GM23338 (cell line): Measurements from ENCODE around the gene PPP6R1. TPM values are rescaled to one million over a fixed set of nuclear protein-coding genes. Genes with fewer than 3 reads are reported as not detected.

ENCODE experiments used
- ATAC-seq: fragments of 200-7000 bp; cut with Tn5 transposase; 3 replicates; pipeline ENCODE4 v1.9.1; 2020
- DNase-seq: peaks from one replicate; pipeline ENCODE4 v3.0.0-alpha.2; 2015; ENCODE audit warnings: low spot score
- H2AFZ ChIP-seq: fragments of 200-600 bp; sonication (generic); 2 replicates; pipeline ENCODE4 v1.8.0; 2016; ENCODE audit warnings: antibody characterized with exemption, mild to moderate bottlenecking, moderate library complexity
- H3F3A ChIP-seq: fragments of 200-600 bp; sonication (generic); replicated peaks from 2 replicates; pipeline ENCODE4 v1.8.0; 2017; ENCODE audit warnings: antibody characterized with exemption, mixed run types, low read depth
- H3K27ac ChIP-seq: fragments of 200-600 bp; sonication (generic); 2 replicates; pipeline ENCODE4 v1.6.1; 2016; ENCODE audit warnings: low read depth
- H3K27me3 ChIP-seq: fragments of 200-600 bp; sonication (generic); 2 replicates; pipeline ENCODE4 v1.8.0; 2016; ENCODE audit warnings: mild to moderate bottlenecking, mixed run types, moderate library complexity; ENCODE audit not compliant: insufficient read depth
- H3K36me3 ChIP-seq: fragments of 200-600 bp; sonication (generic); 2 replicates; pipeline ENCODE4 v1.8.0; 2016; ENCODE audit warnings: mild to moderate bottlenecking; ENCODE audit not compliant: insufficient read depth
- H3K4me1 ChIP-seq: fragments of 200-600 bp; sonication (generic); 2 replicates; pipeline ENCODE4 v1.8.0; 2016; ENCODE audit warnings: mild to moderate bottlenecking, moderate library complexity; ENCODE audit not compliant: insufficient read depth
- H3K4me2 ChIP-seq: fragments of 200-600 bp; sonication (generic); 2 replicates; pipeline ENCODE4 v1.7.1; 2017; ENCODE audit warnings: mixed run types
- H3K4me3 ChIP-seq: fragments of 200-600 bp; sonication (generic); 2 replicates; pipeline ENCODE4 v1.6.1; 2016; ENCODE audit warnings: mixed run types
- H3K79me2 ChIP-seq: fragments of 200-600 bp; sonication (generic); replicated peaks from 2 replicates; pipeline ENCODE4 v1.8.0; 2017; ENCODE audit warnings: mild to moderate bottlenecking; ENCODE audit not compliant: insufficient read depth
- H3K9me2 ChIP-seq: fragments of 200-600 bp; sonication (generic); 2 replicates; pipeline ENCODE4 v1.8.0; 2017; ENCODE audit not compliant: insufficient read depth
- H4K20me1 ChIP-seq: fragments of 200-600 bp; sonication (generic); replicated peaks from 2 replicates; pipeline ENCODE4 v1.8.0; 2017; ENCODE audit warnings: mild to moderate bottlenecking; ENCODE audit not compliant: insufficient read depth
- H3K27ac Mint-ChIP-seq: 2 replicates; pipeline ENCODE4 v1.8.0; 2020; ENCODE audit warnings: inconsistent platforms, mild to moderate bottlenecking, moderate library complexity, mixed read lengths
- H3K27me3 Mint-ChIP-seq: 3 replicates; pipeline ENCODE4 v1.8.0; 2022; ENCODE audit warnings: low read depth, mild to moderate bottlenecking, moderate library complexity, mixed read lengths, inconsistent platforms; ENCODE audit not compliant: insufficient read depth, poor library complexity
- H3K36me3 Mint-ChIP-seq: 3 replicates; pipeline ENCODE4 v1.8.0; 2021; ENCODE audit warnings: low read depth, mild to moderate bottlenecking, inconsistent platforms, moderate library complexity, mixed read lengths
- H3K4me1 Mint-ChIP-seq: 3 replicates; pipeline ENCODE4 v1.8.0; 2020; ENCODE audit warnings: mild to moderate bottlenecking, inconsistent platforms, mixed read lengths
- H3K4me3 Mint-ChIP-seq: 3 replicates; pipeline ENCODE4 v1.8.0; 2021; ENCODE audit warnings: moderate library complexity, mild to moderate bottlenecking, inconsistent platforms, mixed read lengths
- H3K9me3 Mint-ChIP-seq: 3 replicates; pipeline ENCODE4 v1.8.0; 2020; ENCODE audit warnings: moderate library complexity, mild to moderate bottlenecking, inconsistent platforms, mixed read lengths
- EZH2 ChIP-seq: fragments of 200-600 bp; sonication (generic); IDR thresholded peaks from one replicate; pipeline ENCODE4 v1.8.0; 2017; ENCODE audit warnings: antibody characterized with exemption, mild to moderate bottlenecking, low read depth; ENCODE audit not compliant: unreplicated experiment
- EZH2phosphoT487 ChIP-seq: fragments of 200-600 bp; sonication (generic); IDR thresholded peaks from one replicate; pipeline ENCODE4 v1.8.1; 2018; ENCODE audit warnings: antibody characterized with exemption; ENCODE audit not compliant: unreplicated experiment
- JUNB ChIP-seq: IDR thresholded peaks from one replicate; pipeline ENCODE4 v1.6.1; 2016; ENCODE audit warnings: antibody characterized with exemption; ENCODE audit not compliant: unreplicated experiment
- POLR2AphosphoS5 ChIP-seq: IDR thresholded peaks from 2 replicates; pipeline ENCODE4 v1.6.1; 2016; ENCODE audit warnings: antibody characterized with exemption, low read depth
- STAT1 ChIP-seq: IDR thresholded peaks from one replicate; pipeline ENCODE4 v1.6.1; 2016; ENCODE audit warnings: antibody characterized with exemption; ENCODE audit not compliant: unreplicated experiment
- ZNF114 ChIP-seq: fragments of 250-450 bp; sonication (Bioruptor Pico); IDR thresholded peaks from 2 replicates; pipeline ENCODE4 v1.5.0; 2020; ENCODE audit warnings: mild to moderate bottlenecking, moderate library complexity
- ZNF331 ChIP-seq: fragments of 250-450 bp; sonication (Bioruptor Pico); IDR thresholded peaks from 2 replicates; pipeline ENCODE4 v1.5.0; 2020; ENCODE audit warnings: low read depth, mild to moderate bottlenecking, moderate library complexity
- polyA plus RNA-seq: library from polyadenylated mRNA; unstranded; fragments of >200 nt; fragmentation: Nextera tagmentation; extraction: Ambion mirVana; gene quantifications from 2 replicates; pipeline ENCODE4 v1.2.1, GENCODE V29; 2016
- total RNA-seq: library from RNA; depleted of rRNA; stranded (reverse); fragments of >200 nt; shearing (Covaris generic); gene quantifications from 2 replicates; pipeline ENCODE4 v1.2.3, GENCODE V29; 2014
- TF ChIP-seq, protein P1 (sequence below), 2 experiments: fragments of 200-600 bp in 1 of 2; sonication (generic) in 1 of 2; conservative IDR thresholded peaks; 2 replicates each; pipeline versions ENCODE4 v1.5.1 to v1.6.1; 2016 to 2017; ENCODE audit warnings: antibody characterized with exemption in 2 of 2, low read depth in 2 of 2, mild to moderate bottlenecking in 2 of 2, moderate library complexity in 1 of 2

Gene PPP6R1
- total and polyA plus RNA-seq, 2 experiments from 2014 or later: 22.2 to 70.8 TPM

DNA sequence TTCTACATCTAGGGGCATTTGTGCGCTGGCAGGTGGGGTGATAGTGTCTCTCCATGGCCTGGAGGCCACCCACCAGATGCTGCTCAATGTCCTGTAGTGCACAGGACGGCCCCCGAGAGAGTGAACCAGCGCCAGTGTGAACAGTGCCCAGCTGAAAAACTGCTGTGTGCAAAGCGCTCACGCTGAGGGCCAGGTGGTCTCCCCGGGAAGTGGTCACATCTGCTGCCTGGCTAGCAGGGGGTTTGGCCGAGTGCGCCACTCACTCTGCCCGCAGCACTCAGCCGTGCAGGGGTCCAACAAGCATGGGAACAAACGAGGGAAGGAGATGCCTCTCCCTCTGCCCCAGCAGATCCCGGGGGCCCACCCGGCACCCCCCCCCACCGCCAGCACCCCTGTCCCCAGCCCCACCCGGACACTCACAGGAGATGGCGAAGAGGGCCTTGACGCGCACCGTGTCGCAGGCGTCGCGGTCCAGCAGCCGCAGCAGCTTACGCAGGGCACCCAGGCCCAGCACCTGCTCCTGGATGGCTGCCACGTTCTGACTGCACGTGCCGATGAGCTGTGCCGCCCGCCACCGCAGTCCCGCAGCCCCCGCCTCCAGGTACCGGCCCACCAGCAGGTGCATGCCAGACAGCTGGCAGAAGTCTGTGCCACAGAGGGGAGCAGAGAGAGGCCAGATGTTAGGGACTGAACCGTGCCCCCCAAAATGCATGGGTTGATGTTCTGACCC, 15.3 kb upstream of the PPP6R1 start:
- Histone ChIP-seq H3K9me2 (no peaks in the 10 kb centered on the region), H3K4me1 (peaks cover 3% of the 10 kb centered on the region), H3F3A (peaks cover 8% of the 10 kb centered on the region; the same call in 1 of the 2 replicates), H2AFZ (no peak overlapping the region), H3K79me2 (peaks cover 9% of the 10 kb centered on the region; the same call in 1 of the 2 replicates), H4K20me1 (peaks cover 8% of the 10 kb centered on the region), H3K4me2 (no peak overlapping the region), H3K27ac (no peak overlapping the region), H3K4me3 (no peak overlapping the region), H3K36me3 (no peaks in the 10 kb centered on the region; the same call in 1 of the 2 replicates), H3K27me3 (no peaks in the 10 kb centered on the region)
- TF ChIP-seq EZH2 (no peak), POLR2AphosphoS5 (no peak), STAT1 (no peak), ZNF331 (CRISPR knock-in tag) (no peak), ZNF114 (no peak), JUNB (no peak), EZH2phosphoT487 (no peak)
- TF ChIP-seq, protein P1, sequence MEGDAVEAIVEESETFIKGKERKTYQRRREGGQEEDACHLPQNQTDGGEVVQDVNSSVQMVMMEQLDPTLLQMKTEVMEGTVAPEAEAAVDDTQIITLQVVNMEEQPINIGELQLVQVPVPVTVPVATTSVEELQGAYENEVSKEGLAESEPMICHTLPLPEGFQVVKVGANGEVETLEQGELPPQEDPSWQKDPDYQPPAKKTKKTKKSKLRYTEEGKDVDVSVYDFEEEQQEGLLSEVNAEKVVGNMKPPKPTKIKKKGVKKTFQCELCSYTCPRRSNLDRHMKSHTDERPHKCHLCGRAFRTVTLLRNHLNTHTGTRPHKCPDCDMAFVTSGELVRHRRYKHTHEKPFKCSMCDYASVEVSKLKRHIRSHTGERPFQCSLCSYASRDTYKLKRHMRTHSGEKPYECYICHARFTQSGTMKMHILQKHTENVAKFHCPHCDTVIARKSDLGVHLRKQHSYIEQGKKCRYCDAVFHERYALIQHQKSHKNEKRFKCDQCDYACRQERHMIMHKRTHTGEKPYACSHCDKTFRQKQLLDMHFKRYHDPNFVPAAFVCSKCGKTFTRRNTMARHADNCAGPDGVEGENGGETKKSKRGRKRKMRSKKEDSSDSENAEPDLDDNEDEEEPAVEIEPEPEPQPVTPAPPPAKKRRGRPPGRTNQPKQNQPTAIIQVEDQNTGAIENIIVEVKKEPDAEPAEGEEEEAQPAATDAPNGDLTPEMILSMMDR (conservative IDR thresholded peaks at IDR 0.05; ENCODE audit: low read depth in 2 of 2): no peak
- no peak overlapping the region for H3K4me3 Mint-ChIP-seq
- H3K36me3 Mint-ChIP-seq: peaks cover 13% of the 10 kb centered on the region; the same call in 2 of the 3 replicates
- no peaks in the 10 kb centered on the region for H3K9me3 Mint-ChIP-seq
- DNase-seq (no peak), ATAC-seq (no peak)
- peaks cover 2% of the 10 kb centered on the region; the same call in 2 of the 3 replicates for H3K4me1 Mint-ChIP-seq
- no peak overlapping the region for H3K27ac Mint-ChIP-seq
- H3K27me3 Mint-ChIP-seq: peaks cover 11% of the 10 kb centered on the region

DNA sequence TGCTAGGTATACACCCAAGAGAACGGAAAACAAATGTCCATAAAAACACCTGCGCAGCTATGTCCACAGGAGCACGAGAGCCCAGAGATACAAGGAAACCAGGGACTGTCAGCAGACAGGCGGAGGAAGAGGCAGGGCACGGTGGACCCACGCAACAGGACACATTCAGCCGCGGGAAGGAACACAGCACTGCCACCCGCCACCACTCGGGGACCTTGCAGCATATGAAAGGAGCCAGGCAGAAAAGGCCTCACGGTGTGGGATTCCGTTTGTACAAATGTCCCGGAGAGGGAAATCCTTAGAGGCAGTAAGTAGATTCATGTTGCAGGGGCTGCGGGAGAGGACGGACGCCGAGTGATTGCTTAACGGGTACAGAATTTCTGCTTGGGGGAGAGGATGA, 13.3 kb upstream of the PPP6R1 start:
- peaks cover 7% of the 10 kb centered on the region for H3K27me3 Mint-ChIP-seq

More for the DNA sequence above, 13.3 kb upstream of the PPP6R1 start:
- H3K27ac ChIP-seq: no peak overlapping the region
- Mint-ChIP-seq H3K36me3 (peaks cover 13% of the 10 kb centered on the region), H3K9me3 (peaks cover 3% of the 10 kb centered on the region; the same call in 2 of the 3 replicates), H3K4me3 (no peak overlapping the region), H3K4me1 (no peaks in the 10 kb centered on the region), H3K27ac (no peak overlapping the region)
- DNase-seq (peak; percentile 54), ATAC-seq (peak; percentile 70)
- no peaks in the 10 kb centered on the region for H3K27me3 ChIP-seq
- peaks cover 5% of the 10 kb centered on the region; the same call in 1 of the 2 replicates for H3F3A ChIP-seq
- no peaks in the 10 kb centered on the region for H3K9me2 ChIP-seq
- no peak for TF ChIP-seq POLR2AphosphoS5
- TF ChIP-seq, protein P1 (conservative IDR thresholded peaks at IDR 0.05; ENCODE audit: low read depth in 2 of 2): 0 out of 4 replicates have a peak, but pooled peaks of 1 of the 2 experiments have one; percentile 4
- H3K4me3 ChIP-seq: no peak overlapping the region
- no peak overlapping the region for H3K4me2 ChIP-seq
- H3K36me3 ChIP-seq: no peaks in the 10 kb centered on the region; the same call in 1 of the 2 replicates
- no peaks in the 10 kb centered on the region for H3K79me2 ChIP-seq
- H4K20me1 ChIP-seq: peaks cover 2% of the 10 kb centered on the region; the same call in 1 of the 2 replicates
- no peaks in the 10 kb centered on the region for H3K4me1 ChIP-seq
- H2AFZ ChIP-seq: no peak overlapping the region
